ENCODE results near the gene HACL1. TPM values are rescaled to one million over a fixed set of nuclear protein-coding genes. Genes with fewer than 3 reads are reported as not detected.
A peak's percentile ranks its signal among the peaks of the same experiment; 100 is the strongest.

Gene HACL1
- total RNA-seq, 8 experiments from 2014 or later = 17.0 to 34.7 (median 23.7) TPM

DNA sequence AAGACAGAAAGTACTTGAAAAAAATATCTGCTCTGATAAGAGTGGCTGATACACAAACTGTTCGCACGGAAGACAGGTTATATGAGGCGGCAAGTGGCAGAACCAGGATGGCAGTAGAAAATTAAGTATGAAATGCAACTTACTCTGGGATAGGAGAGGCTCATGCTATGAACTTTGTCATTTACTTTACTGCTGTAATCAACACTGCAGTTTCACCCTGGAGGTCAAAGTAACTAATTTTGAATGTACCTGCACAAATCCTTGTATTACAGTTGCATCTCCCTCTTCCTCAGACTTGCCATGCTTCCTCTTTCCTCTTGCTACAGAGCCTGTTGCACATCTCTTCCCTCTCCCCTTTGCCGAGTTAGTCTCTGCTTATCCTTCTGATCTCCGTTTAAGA lies 38.8 kb downstream of the HACL1 start:
- Histone ChIP-seq H3K4me1 (replicated peaks in 1 of 2) (no peaks in the 10 kb centered on the region), H3K4me3 (no peak overlapping the region), H3K27ac (no peak overlapping the region)
- in situ Hi-C loops (cut with MboI; ENCODE audit: low pct_unique_long_range_greater_than_20kb in 2 of 9, low sequenced_read_pairs in 9 of 9, unreplicated experiment in 9 of 9) = loop anchor here in 4 of 9 experiments (25.0 kb wide), 2 partner anchors 125 to 300 kb away; partner anchors contain the start of genes EAF1 (in 1 of the 4) and METTL6 (in 1 of the 4)
- ATAC-seq (replicated peaks in 6 of 8) = no peak
- WGBS, 10 experiments = 89 to 100% (median 97%) methylated on average over 1 to 5 of the region's 5 CpGs; no CpG with 5 or more reads in 1 of the 10 experiments

- Histone ChIP-seq H3K4me1 (replicated peaks in 1 of 2) (no peaks in the 10 kb centered on the region), H3K4me3 (no peak overlapping the region), H3K27ac (no peak overlapping the region)
- in situ Hi-C loops (cut with MboI; ENCODE audit: low pct_unique_long_range_greater_than_20kb in 2 of 9, low sequenced_read_pairs in 9 of 9, unreplicated experiment in 9 of 9) = loop anchor here in 5 of 9 experiments (10.0 to 25.0 kb wide), 3 partner anchors 121 to 296 kb away; partner anchors contain the start of genes EAF1 (in 1 of the 5) and METTL6 (in 1 of the 5)
- WGBS, 10 experiments = 68 to 97% (median 87%) methylated on average over 2 to 9 of the region's 9 CpGs
- no peak for ATAC-seq (replicated peaks in 6 of 8)
Measured at GRCh38 chr3:15558581-15558980, 42.8 kb downstream of the HACL1 start.

- ATAC-seq (replicated peaks in 6 of 8) = peak; percentile 52 to 97 (median 88)
- 0 to 27% (median 13%) methylated on average over 1 to 3 of the region's 3 CpGs; no CpG with 5 or more reads in 6 of the 10 experiments for WGBS, 10 experiments
- in situ Hi-C loops (cut with MboI; ENCODE audit: low pct_unique_long_range_greater_than_20kb in 2 of 9, low sequenced_read_pairs in 9 of 9, unreplicated experiment in 9 of 9) = loop anchor here in 5 of 9 experiments (10.0 to 25.0 kb wide), 3 partner anchors 120 to 295 kb away; partner anchors contain the start of genes EAF1 (in 1 of the 5) and METTL6 (in 1 of the 5)
- Histone ChIP-seq H3K27ac (no peak overlapping the region), H3K4me1 (replicated peaks in 1 of 2) (no peaks in the 10 kb centered on the region), H3K4me3 (no peak overlapping the region)
Measured at GRCh38 chr3:15557511-15557946, 43.8 kb downstream of the HACL1 start.

DNA sequence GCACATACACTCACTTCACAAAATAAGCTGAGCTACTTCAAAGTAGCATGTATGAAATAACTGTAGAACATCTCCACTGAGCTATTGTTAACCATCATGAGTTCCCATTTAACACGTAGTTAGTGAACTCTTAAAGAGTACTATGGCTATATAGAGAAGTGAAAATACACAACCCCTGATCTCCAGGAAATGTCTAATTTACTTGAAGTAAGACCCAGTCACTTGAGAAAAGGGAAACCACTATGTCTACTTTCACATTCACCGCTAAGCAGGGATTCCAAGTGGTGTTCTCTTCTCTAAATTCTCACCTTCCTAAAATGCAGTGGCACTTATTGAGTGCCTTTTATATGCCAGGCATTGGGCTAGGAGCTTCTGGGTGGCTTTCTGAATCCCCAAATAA lies 44.9 kb downstream of the HACL1 start:
- in situ Hi-C loops (cut with MboI; ENCODE audit: low pct_unique_long_range_greater_than_20kb in 2 of 9, low sequenced_read_pairs in 9 of 9, unreplicated experiment in 9 of 9) = loop anchor here in 5 of 9 experiments (10.0 to 25.0 kb wide), 3 partner anchors 119 to 294 kb away; partner anchors contain the start of genes EAF1 (in 1 of the 5) and METTL6 (in 1 of the 5)
- Histone ChIP-seq H3K27ac (no peak overlapping the region), H3K4me3 (no peak overlapping the region), H3K4me1 (replicated peaks in 1 of 2) (no peaks in the 10 kb centered on the region)
- no peak for ATAC-seq (replicated peaks in 6 of 8)
- WGBS, 10 experiments = 50 to 100% (median 70%) methylated on average over 1 to 2 of the region's 2 CpGs

DNA sequence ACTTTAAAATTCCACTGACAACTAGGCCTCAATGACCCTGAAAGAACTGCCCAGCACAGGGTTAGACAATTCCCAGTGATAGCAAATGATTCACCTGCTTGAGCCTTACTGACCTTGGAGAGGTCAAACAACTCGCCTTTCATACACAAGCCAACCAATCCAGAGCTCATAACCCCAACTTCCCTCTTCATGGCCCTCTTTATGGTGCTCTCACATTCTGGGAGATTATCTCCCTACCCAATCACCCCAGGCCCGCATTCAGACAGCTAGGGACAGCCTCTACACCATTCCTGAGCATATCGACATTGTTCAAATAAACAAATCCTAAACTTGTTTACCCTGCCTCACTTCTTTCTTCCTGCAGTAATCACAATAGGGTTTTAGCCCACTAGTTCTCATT lies 47.6 kb downstream of the HACL1 start:
- Histone ChIP-seq H3K4me3 (no peak overlapping the region), H3K27ac (no peak overlapping the region), H3K4me1 (replicated peaks in 1 of 2) (no peaks in the 10 kb centered on the region)
- in situ Hi-C loops (cut with MboI; ENCODE audit: low pct_unique_long_range_greater_than_20kb in 2 of 9, low sequenced_read_pairs in 9 of 9, unreplicated experiment in 9 of 9) = loop anchor here in 5 of 9 experiments (10.0 to 25.0 kb wide), 3 partner anchors 116 to 291 kb away; partner anchors contain the start of genes EAF1 (in 1 of the 5) and METTL6 (in 1 of the 5)
- no peak for ATAC-seq (replicated peaks in 6 of 8)
- WGBS, 10 experiments = 77 to 100% (median 98%) methylated on average over 1 to 3 of the region's 3 CpGs; no CpG with 5 or more reads in 2 of the 10 experiments

- no peak overlapping the region for H3K4me3 ChIP-seq
- in situ Hi-C loops (cut with MboI; ENCODE audit: low pct_unique_long_range_greater_than_20kb in 2 of 9, low sequenced_read_pairs in 9 of 9, unreplicated experiment in 9 of 9) = loop anchor here in 5 of 9 experiments (10.0 to 25.0 kb wide), 3 partner anchors 115 to 290 kb away; partner anchors contain the start of genes EAF1 (in 1 of the 5) and METTL6 (in 1 of the 5)
- no peaks in the 10 kb centered on the region for H3K4me1 ChIP-seq (replicated peaks in 1 of 2)
- no peak overlapping the region for H3K27ac ChIP-seq
- no peak for ATAC-seq (replicated peaks in 6 of 8)
- WGBS, 10 experiments = 100% methylated on average over 1 of the region's 1 CpG; no CpG with 5 or more reads in 8 of the 10 experiments
Measured at GRCh38 chr3:15551902-15552301, 49.5 kb downstream of the HACL1 start.

DNA sequence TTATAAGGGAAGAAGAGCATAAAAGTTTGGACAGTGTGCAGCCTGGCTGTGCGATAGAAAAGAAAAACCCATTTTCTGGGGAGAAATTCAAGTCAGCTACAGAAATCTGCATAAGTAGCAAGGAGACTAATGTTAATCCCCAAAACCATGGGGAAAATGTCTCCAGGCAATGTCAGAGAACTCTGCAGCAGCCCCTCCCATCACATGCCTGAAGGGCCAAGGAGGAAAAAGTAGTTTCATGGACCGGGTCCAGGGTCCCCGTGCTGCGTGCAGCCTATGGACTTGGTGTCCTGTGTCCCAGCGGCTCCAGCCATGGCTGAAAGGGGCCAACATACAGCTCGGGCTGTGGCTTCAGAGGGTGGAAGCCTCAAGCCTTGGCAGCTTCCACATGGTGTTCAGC lies 51.5 kb downstream of the HACL1 start:
- WGBS, 10 experiments = 17 to 100% (median 83%) methylated on average over 1 to 5 of the region's 6 CpGs; no CpG with 5 or more reads in 4 of the 10 experiments
- peak in 3 of 8 experiments; percentile 54 to 90 (median 80) for ATAC-seq (replicated peaks in 6 of 8)

GRCh38 chr3:15542614-15543013 lies 58.8 kb downstream of the HACL1 start:
- WGBS, 10 experiments = 16 to 94% (median 31%) methylated on average over 1 to 4 of the region's 5 CpGs; no CpG with 5 or more reads in 5 of the 10 experiments
- ATAC-seq (replicated peaks in 6 of 8) = peak in 3 of 8 experiments; percentile 36 to 75 (median 60)
- no peak overlapping the region for H3K4me3 ChIP-seq
- no peak overlapping the region for H3K27ac ChIP-seq
- no peaks in the 10 kb centered on the region for H3K4me1 ChIP-seq (replicated peaks in 1 of 2)
- in situ Hi-C loops (cut with MboI; ENCODE audit: low pct_unique_long_range_greater_than_20kb in 2 of 9, low sequenced_read_pairs in 9 of 9, unreplicated experiment in 9 of 9) = no loop called here

More for the DNA sequence above, 51.5 kb downstream of the HACL1 start:
- H3K27ac ChIP-seq = no peak overlapping the region
- in situ Hi-C loops (cut with MboI; ENCODE audit: low pct_unique_long_range_greater_than_20kb in 2 of 9, low sequenced_read_pairs in 9 of 9, unreplicated experiment in 9 of 9) = loop anchor here in 5 of 9 experiments (10.0 to 25.0 kb wide), 3 partner anchors 113 to 288 kb away; partner anchors contain the start of genes EAF1 (in 1 of the 5) and METTL6 (in 1 of the 5)
- no peak overlapping the region for H3K4me3 ChIP-seq
- H3K4me1 ChIP-seq (replicated peaks in 1 of 2) = no peaks in the 10 kb centered on the region

- Histone ChIP-seq H3K4me3 (no peak overlapping the region), H3K4me1 (replicated peaks in 1 of 2) (no peaks in the 10 kb centered on the region), H3K27ac (no peak overlapping the region)
- in situ Hi-C loops (cut with MboI; ENCODE audit: low pct_unique_long_range_greater_than_20kb in 2 of 9, low sequenced_read_pairs in 9 of 9, unreplicated experiment in 9 of 9) = no loop called here
- 80 to 100% (median 96%) methylated on average over 1 to 4 of the region's 4 CpGs; no CpG with 5 or more reads in 1 of the 10 experiments for WGBS, 10 experiments
- no peak for ATAC-seq (replicated peaks in 6 of 8)
Measured at GRCh38 chr3:15541371-15541770, 60.0 kb downstream of the HACL1 start.

DNA sequence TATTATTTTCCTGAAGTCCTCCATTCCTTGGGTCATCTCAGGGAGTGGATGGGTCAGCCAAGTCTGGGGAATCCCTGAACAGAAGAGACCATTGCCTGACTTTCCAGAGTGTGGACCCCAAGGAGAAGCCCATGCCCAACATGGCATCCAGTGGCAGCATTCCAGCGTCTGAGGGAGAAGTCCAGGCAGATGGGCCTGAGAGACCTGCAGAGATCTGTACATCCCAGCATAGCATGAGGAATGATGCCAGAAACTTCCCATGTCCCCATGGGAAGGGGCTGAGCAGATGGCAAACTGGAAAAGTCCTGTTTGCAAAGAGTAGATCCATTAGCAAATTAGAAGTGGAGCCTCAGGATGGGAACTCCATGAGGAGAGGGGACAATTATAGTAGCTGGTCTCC lies 62.3 kb downstream of the HACL1 start:
- in situ Hi-C loops (cut with MboI; ENCODE audit: low pct_unique_long_range_greater_than_20kb in 2 of 9, low sequenced_read_pairs in 9 of 9, unreplicated experiment in 9 of 9) = no loop called here
- Histone ChIP-seq H3K4me1 (replicated peaks in 1 of 2) (no peaks in the 10 kb centered on the region), H3K4me3 (no peak overlapping the region), H3K27ac (no peak overlapping the region)
- WGBS, 10 experiments = 100% methylated on average over 1 of the region's 1 CpG; no CpG with 5 or more reads in 8 of the 10 experiments
- ATAC-seq (replicated peaks in 6 of 8) = no peak

- WGBS, 10 experiments = 60 to 89% (median 71%) methylated on average over 1 to 2 of the region's 2 CpGs; no CpG with 5 or more reads in 5 of the 10 experiments
- no peak overlapping the region for H3K27ac ChIP-seq
- H3K4me3 ChIP-seq = no peak overlapping the region
- ATAC-seq (replicated peaks in 6 of 8) = no peak
- in situ Hi-C loops (cut with MboI; ENCODE audit: low pct_unique_long_range_greater_than_20kb in 2 of 9, low sequenced_read_pairs in 9 of 9, unreplicated experiment in 9 of 9) = no loop called here
- no peaks in the 10 kb centered on the region for H3K4me1 ChIP-seq (replicated peaks in 1 of 2)
Measured at GRCh38 chr3:15538345-15538744, 63.0 kb downstream of the HACL1 start.

DNA sequence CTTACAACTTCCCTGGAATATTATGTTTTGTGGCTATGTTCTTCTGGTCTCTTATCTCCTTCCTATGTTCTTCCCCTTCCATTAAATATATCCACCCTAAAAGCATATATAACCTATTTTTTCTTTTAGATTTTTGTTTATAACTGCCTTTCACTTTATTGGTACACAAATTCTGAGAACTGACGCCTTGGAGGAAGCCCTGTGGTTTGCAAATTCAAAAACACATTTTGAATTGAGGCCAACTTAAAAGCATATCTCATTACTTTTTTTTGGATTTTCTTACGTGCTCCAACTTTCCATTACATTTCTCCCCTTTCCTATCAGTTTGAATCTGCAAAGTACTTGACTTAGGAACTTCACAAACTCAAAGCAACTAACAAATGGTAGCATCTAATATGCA lies 64.5 kb downstream of the HACL1 start:
- in situ Hi-C loops (cut with MboI; ENCODE audit: low pct_unique_long_range_greater_than_20kb in 2 of 9, low sequenced_read_pairs in 9 of 9, unreplicated experiment in 9 of 9) = no loop called here
- no peak overlapping the region for H3K4me3 ChIP-seq
- no peak for ATAC-seq (replicated peaks in 6 of 8)
- no peaks in the 10 kb centered on the region for H3K4me1 ChIP-seq (replicated peaks in 1 of 2)
- 5 to 100% (median 70%) methylated on average over 1 to 2 of the region's 2 CpGs for WGBS, 10 experiments
- H3K27ac ChIP-seq = no peak overlapping the region

DNA sequence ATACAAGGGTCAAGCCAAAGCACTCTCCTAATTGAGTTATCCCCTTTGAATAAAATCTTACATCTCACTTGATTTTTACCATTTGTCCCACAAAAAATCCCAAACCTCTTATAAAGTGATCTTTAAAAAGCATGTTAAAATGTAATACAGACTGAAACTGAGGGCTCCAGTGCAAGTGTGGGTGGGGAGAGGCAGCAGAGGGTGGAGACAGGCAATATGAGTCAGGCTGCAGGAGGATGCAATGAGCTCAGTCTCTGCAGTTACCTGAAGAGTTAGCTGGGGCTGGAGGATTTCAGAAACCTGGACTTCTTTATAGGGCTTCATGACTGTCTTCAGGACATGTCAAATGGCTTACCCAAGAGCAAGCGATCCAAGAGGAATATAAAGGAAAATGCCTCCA lies 65.6 kb downstream of the HACL1 start:
- Histone ChIP-seq H3K27ac (no peak overlapping the region), H3K4me3 (no peak overlapping the region), H3K4me1 (replicated peaks in 1 of 2) (no peaks in the 10 kb centered on the region)
- peak in 2 of 8 experiments; percentile 84 to 85 for ATAC-seq (replicated peaks in 6 of 8)
- WGBS, 10 experiments = 80 to 100% (median 100%) methylated on average over 1 of the region's 1 CpG; no CpG with 5 or more reads in 7 of the 10 experiments
- in situ Hi-C loops (cut with MboI; ENCODE audit: low pct_unique_long_range_greater_than_20kb in 2 of 9, low sequenced_read_pairs in 9 of 9, unreplicated experiment in 9 of 9) = no loop called here
